OCI-LY7 (cell line): Measurements from ENCODE around the gene TRERF1.

Source experiments
- EZH2phosphoT487 ChIP-seq: fragments of 200-600 bp; sonication (generic); IDR thresholded peaks from 2 replicates; pipeline ENCODE4 v1.6.1; 2018; ENCODE audit warnings: low read depth, borderline replicate concordance, mild to moderate bottlenecking, mixed run types, antibody characterized with exemption, low read length, moderate library complexity, mixed read lengths
- TF ChIP-seq, protein P1 (sequence below): fragments of 200-600 bp; sonication (generic); conservative IDR thresholded peaks from 2 replicates; pipeline ENCODE4 v1.5.1; 2014; ENCODE audit warnings: mild to moderate bottlenecking, antibody characterized with exemption, low read length, moderate library complexity, mixed read lengths

DNA sequence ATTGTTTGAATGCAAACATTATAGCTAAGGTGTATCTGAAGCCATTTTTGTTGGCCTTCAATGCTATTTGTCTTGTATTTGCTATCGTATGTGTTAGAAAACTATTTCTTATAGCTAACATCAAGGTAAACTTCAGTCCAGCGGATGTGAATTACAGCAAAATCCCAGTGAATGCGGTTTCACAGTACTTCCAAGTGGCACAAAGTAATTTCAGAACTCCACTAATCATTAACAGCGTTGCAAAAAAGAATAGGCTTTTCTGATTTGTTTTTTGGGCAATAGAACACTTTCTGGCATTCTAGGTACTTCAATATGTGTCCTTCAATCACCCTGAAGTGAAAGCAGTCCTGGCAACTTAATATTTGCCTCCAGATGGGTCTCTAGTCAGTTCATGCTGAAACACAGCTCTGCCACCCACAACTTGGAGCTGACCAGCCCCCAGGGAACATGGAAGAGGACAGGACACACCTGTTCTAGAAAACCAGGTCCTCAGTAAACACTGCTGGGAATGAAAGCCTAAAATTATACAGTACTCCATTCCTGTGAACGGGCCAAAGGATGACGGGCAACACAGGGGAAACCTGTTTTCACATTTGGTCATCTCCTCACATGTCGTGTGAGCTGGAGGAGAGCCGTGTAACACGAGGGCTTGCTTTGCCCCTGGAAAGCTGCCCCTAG is 224.4 kb downstream of the TRERF1 start:
- TF ChIP-seq, protein P1, sequence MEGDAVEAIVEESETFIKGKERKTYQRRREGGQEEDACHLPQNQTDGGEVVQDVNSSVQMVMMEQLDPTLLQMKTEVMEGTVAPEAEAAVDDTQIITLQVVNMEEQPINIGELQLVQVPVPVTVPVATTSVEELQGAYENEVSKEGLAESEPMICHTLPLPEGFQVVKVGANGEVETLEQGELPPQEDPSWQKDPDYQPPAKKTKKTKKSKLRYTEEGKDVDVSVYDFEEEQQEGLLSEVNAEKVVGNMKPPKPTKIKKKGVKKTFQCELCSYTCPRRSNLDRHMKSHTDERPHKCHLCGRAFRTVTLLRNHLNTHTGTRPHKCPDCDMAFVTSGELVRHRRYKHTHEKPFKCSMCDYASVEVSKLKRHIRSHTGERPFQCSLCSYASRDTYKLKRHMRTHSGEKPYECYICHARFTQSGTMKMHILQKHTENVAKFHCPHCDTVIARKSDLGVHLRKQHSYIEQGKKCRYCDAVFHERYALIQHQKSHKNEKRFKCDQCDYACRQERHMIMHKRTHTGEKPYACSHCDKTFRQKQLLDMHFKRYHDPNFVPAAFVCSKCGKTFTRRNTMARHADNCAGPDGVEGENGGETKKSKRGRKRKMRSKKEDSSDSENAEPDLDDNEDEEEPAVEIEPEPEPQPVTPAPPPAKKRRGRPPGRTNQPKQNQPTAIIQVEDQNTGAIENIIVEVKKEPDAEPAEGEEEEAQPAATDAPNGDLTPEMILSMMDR = no peak
- TF ChIP-seq EZH2phosphoT487 = no peak
